Hindlimb muscle (tissue), 1 donor: Measurements from ENCODE around the gene TWF2. TPM values are rescaled to one million over a fixed set of nuclear protein-coding genes. Genes with fewer than 3 reads are reported as not detected.

Source experiments
- DNase-seq: peaks from one replicate; pipeline ENCODE4 v3.0.0-alpha.2; 2013
- polyA plus RNA-seq: library from polyadenylated mRNA; unstranded; fragments of 120-200 nt; gene quantifications from one replicate; pipeline ENCODE4 v1.2.1, GENCODE V29; 2013; ENCODE audit not compliant: insufficient read length

Gene TWF2
- polyA plus RNA-seq, 1 donor: 30.0 TPM

DNA sequence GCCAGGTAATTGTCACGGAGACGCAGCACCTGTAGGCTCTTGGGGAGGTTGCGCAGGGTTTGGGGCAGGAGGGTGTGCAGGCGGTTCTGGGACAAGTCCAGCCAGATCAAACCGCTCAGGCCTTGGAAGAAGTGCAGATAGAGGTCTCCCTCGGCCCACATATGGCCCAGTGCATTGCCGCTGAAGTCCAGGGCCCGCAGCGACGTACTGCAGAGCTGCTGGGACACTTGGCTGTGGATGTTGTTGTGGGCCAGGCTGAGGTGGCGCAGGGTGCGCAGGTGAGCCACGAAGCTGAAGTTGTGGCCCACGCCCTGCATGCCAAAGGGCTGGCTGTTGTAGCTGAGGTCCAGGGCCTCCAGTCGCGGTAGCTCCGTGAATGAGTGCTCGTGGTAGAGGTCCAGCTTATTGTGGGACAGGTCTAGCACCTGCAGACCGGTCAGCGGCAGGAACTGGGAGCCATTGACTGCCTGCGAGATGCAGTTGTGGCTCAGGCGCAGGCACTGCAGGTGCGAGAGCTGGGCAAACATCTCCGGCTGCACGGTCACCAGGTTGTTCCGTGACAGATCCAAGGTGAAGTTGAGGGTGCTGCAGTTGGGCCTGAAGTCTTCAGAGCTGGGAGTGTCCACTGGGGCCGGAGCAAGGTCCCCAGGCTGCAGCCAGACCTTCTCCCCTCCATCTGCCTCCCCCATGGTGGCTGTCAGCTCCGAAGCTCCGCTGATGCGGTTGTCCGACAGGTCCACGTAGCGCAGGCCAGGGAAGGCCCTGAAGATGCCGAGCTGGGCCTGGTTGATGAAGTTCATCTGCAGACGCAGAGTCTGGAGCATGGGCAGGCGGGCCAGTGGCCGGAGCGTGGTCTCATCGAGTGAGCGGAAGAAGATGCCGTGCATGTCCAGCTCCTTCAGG, 16.4 kb downstream of the TWF2 start:
- no peak for DNase-seq

DNA sequence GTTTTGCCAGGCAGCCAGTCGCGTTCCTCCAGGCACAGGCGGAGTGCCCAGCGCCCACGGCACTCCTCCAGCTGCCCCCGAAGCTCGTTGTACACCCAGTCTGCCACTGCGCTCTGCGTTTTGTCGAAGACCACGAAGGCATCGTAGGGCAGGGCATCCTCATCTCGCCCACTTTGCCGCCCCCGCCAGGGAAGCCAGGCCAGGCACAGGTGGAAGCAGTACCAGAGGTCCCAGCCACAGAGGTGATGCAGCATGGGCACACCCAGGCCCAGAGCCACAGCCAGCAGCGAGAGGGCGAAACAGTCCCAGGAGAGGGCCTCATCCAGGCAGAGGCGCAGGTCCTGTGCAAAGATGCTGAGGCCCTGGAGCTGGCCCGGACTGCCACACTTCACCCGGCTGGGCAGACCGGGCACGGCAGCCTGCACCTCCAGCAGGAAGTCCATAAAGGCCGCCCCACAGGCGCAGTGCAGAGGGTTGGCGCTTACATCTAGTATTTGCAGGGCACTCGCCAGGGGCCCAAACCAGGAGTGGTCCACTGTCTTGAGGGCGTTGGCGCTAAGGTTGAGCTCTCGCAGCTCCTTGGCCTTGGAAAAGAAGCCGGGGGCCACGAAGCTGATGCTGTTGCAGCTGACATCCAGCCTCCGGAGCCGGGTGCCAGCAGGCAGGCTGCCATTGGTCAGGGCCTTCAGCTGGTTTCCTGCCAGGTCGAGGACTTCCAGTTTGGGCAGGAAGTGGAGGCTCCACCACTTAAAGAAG, 17.2 kb downstream of the TWF2 start:
- DNase-seq: no peak

DNA sequence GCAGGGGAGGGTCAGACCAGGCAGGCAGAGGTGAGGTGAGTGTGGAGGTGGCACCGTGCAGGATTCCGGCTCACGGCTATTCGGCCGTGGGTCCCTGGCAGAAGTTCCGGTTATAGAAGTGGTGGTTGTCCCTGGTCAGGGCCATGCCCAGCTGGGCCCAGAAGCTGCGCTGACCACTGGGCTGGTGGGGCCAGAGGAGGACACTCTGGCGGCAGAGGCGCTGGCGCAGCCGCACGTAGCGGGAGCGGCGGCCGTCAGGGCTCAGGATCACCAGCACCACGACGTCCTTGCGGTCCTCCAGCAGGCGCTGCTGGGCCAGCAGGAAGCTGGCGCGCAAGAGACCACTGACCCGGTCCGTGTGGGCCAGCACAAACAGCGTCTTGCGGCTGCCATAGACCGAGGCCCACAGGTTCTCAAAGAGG, 17.8 kb downstream of the TWF2 start:
- DNase-seq: no peak

DNA sequence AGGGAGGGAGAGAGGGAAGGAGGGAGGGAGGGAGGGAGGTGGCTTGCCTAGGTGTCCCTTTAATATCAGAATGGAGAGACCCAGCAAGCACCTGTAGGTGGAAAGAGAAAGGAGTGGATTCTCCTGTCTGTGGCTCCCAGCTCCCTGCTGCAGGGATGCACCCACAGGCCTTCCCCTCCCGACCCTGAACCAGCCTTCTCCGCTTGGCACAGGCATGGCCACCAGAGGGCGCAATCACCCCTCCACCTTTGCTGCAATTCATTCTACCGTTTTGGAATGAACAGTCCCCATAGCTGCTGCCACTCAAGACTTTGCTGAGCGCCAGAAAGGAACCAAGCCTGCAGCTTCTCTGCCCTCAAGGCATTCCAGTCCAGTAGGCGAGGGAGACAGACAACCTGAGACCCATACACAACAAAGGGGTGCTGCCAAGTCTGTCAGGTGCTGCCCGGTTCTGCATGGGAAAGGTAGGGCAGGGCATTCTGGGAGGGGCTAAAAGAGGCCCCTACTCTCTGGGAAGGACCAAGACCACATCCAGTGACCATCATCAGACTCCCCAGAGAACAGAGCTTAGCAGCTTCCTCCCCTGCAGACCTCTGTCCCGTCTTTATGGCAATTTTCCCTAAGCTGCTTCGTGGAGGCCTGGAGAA, 18.5 kb downstream of the TWF2 start:
- DNase-seq: peak; percentile 85

DNA sequence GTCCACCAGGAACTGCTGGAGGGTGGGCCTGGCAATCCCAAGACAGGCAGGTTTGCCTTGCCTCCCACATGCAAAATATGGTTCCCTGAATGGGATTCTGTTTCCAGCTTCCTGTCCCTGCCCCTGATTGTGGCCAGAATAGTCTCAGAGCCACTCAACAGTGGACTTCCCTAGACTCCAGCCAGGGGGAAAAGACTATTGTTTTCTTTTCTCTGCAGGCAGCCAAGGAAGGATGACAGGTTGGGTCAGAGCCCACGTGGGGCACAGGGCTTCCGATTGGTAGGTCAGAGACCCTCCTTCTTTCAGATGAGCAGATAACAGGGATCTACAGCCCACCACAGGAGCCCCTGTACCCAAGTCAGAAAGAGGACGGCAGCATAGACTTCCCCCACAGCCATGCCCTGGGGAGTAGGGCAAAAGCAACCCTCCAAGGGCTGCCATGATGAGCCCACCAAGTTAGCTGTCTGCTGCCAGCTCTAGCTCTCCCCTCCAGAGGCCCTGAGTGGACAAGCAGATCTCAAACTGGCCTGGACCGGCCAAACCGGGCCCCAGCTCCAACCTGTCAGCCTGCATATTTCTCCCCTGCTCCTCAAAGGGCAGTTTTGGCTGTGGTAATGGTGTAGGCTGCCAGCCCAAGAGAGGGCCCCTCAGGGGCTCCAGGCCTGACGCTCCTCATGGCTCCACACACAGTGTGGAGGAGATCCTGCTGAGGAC, 19.9 kb downstream of the TWF2 start:
- DNase-seq: no peak

DNA sequence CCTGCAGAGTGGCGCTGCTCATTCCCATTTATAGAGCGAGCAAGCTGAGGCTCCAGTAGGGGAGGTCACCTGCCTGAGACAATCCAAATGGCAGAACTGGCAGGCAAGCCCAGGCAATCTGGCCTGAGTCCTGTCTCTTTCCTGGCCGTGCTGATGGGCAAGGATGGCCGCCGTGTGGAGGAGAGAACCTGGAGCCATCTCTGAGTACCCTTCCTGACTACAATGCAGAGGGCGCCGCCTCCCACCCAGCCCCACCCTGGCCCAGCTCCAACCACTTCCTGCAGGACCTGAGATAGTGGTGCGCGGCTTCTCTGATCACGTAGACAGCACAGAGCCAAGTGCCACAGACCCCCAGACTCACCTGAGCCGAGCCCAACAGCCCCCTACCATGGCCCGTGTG, 20.5 kb downstream of the TWF2 start:
- DNase-seq: no peak

DNA sequence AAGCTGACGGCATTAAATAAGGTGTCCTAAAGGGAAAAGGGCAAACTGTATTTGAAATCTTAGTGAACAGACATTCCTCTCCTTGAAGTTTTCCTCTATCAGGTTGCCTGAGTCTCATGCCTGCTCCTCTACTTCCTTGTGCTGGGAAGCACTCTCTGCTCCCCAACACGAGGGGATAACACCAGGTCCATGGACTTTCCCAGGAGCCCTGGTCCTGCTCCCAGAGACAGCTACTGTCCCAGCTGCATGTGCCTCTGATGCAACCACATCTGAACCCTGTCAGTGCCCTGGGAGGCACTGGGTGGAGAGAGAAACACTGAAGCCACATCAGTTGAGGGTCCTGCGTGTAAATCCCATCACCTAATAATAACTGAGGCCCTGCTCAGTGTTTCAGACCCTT, 20.9 kb downstream of the TWF2 start:
- DNase-seq: no peak

DNA sequence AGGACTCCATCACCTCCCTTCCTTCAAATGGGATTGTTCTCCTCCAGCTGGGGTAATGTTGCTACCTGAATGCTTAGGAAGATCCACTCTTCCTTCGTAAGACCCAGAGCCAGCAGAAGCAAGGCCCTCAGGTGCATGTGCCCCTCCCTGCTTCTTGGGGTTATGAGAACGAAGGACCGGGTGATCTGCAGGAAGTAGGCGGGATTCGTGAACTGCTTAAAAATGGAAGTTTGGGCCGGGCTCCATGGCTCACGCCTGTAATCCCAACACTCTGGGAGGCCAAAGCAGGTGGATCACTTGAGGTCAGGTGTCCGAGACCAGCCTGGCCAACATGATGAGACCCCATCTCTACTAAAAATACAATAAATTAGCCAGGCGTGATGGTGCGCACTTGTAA, 21.6 kb downstream of the TWF2 start:
- no peak for DNase-seq

DNA sequence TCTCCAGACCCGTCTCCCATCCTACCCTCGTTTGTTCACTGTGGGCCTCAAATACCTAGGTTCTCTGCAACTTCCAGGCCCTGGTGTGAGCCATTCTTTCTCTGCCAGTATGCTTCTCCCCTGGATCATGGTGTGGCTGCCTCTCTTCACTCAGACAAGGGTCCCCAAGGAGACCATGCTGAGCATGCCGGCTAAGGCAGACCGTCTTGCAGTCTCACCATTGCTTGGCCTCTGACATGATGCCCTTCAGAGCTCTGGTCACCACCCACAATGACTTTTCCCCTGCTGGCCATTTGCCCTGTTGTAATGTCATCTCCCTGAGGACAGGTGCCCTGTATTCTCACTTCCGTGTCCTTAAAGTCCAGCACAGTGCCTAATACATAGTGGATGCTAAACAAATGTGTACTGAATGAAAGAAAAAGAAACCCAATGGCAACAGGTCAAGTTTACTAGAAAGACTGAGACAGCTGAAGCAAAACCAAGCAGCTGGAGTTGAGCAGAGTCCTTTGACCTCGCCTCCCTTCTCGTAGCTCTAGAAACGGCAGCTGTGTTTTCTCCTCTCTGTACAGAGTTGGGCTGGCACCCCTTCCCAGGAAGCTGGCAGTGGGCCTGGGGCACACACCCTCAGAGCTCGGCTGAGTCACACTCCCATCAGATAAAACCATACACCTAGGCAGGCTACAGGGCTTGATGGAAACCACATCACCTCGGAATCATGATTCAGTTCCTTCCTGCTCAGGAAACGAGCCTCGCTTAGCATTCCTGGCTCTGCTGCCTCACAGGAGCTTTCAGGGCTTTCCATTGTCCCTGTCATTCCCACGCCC, 22.2 kb downstream of the TWF2 start:
- peak; percentile 63 for DNase-seq

DNA sequence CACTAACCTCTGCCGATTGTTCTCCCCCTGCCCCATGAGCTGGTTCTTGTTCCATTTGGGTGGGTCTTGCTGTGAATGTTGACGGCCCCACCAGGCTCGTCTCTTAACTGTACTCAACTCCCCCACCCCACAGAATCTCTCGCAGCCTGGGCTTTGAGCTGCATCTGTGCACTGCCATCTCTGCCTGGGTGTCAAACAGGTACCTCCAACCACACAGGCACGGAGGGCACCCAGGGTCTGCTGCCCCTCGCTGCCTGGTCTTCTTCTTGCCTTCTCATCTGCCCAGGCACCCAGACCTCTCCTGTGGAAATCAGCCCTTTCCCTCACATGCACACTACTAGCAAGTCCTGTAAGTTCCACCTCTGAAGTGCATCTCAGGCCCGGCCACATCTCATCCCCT, 23.6 kb downstream of the TWF2 start:
- no peak for DNase-seq

DNA sequence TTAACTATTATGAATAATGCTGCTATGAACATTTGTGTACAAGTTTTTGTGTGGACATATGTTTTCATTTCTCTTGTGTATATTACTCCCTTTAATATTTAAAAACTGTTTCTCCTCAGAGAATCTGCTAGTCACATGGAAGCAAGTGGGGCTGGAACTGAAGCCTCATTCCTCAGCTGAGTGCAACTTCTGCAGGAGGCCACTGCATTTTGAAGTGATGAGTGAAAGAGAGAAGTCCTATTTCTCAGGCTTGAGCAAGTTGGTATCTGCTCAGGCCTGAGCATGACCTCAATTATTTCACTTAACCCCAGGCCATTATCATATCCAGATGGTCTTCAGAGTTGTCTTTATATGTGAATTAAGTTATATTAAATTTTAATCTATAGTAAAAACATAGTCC, 25.1 kb downstream of the TWF2 start:
- no peak for DNase-seq

DNA sequence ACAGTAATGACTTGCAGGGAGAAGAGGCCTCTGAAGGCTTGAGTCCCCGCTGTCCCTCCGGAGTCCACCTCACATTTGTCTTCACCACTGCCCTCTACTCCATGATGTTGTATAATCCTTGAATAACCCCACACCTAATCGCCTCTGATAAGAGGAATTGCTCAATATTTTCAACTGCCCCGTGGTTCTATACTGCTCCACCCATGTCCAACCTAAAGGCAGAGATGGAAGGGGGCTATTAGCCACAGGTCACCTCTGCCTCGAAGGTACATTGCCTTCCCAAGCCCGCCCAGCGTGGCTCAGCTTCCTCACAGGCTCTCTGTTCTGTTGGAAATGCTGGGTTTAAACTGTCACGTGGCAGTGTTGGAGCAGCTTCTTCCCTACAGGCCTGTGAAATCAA, 26.0 kb downstream of the TWF2 start:
- no peak for DNase-seq

DNA sequence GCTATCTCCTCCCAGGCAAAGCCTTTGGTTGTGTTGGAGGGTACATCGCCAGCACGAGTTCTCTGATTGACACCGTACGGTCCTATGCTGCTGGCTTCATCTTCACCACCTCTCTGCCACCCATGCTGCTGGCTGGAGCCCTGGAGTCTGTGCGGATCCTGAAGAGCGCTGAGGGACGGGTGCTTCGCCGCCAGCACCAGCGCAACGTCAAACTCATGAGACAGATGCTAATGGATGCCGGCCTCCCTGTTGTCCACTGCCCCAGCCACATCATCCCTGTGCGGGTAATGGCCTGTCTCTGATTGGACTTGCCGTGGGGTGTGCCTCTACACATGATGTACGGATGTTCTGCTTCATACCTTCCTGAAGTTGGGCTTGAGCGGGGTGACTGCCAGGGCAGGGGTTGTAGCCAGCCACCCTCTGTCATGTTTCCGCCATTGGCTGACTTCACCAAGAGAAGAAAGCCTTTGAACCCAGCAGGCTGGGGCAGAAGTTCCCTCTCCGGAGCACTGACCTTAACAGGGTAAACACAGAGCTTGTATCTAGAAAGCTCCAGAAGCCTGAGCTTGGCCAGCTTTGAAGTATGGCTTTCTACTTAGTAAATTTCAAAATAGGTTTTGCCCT, 27.6 kb downstream of the TWF2 start:
- no peak for DNase-seq

DNA sequence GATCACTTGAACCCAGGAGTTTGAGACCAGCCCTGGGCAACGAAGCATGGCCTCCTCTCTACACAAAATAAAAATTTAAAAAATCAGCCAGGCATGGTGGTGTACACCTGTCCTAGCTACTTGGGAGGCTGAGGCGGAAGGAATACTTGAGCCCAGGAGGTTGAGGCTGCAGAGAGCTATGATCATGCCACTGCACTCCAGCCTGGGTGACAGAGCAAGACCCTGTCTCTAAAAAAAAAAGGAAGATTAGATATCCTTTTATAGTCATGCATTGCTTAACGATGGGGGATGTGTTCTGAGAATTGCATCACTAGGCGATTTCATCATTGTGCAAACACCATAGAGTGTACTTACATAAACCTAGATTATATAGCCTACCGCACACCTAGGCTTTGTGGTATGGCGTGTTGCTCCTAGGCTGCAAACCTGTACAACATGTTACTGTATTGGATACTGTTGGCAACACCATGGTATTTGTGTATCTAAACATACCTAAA, 28.4 kb downstream of the TWF2 start:
- DNase-seq: no peak

DNA sequence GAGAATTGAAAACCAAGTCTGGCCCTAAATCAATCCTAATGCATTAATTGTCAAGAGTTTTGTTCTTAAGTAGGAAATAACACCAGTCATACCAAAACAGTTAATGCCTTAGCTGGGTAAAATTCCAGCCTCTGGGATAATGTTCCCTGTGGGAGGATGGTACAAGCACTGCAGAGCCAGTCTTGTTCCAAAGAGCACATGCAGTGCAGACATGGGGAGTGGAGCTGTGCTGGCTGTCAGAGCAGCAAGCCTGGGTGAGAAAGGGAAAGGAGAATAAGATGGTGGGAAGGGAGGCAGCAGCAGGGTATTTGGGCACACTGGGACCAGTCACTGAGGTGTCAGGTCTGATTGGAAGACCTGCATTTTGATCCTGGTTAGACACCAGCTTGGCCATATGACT, 28.9 kb downstream of the TWF2 start:
- no peak for DNase-seq

DNA sequence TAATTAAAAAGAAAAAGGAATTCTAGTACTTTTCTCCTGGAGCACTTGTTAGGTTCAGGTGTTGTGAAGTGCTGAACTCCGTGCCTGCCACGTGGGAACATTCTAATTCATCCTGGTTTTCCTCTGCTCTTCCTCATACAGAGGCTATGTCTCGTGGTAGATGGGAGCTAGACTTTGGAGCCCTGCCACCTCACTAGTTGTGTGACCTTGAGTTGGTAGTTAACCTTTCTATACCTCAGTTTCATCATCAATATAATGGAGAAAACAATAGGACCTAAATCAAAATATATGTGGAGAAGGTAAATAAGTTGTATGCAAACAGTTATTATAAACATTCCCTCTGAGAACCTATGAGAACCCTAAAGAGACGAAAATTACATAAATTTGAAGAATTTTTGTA, 30.4 kb downstream of the TWF2 start:
- DNase-seq: no peak

DNA sequence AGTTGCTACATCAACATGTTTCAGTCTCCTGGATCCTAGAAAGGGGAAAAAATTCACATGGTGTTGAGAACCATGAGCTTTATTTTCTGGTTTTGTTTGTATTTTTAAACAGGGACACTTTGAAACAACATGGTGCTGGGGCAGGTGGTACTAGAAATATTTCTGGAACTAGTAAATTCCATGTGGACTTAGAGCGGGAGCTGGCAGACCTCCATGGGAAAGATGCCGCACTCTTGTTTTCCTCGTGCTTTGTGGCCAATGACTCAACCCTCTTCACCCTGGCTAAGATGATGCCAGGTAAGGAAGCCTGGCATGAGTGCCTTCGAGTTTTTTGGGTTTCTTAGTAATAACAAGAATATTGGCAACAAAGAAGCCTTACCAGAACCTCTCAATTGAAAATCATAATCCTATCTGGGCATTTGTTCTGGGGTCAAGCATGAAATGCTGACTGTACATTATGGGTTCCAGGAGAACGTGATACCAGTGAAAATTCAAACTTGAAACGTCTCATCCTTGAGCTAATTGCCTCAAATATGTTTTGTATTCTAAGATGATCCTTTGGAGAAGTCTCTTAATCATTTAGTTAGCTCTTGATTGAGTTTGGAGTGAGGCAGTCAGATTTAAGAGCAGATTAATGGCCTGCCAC, 33.1 kb downstream of the TWF2 start:
- no peak for DNase-seq

DNA sequence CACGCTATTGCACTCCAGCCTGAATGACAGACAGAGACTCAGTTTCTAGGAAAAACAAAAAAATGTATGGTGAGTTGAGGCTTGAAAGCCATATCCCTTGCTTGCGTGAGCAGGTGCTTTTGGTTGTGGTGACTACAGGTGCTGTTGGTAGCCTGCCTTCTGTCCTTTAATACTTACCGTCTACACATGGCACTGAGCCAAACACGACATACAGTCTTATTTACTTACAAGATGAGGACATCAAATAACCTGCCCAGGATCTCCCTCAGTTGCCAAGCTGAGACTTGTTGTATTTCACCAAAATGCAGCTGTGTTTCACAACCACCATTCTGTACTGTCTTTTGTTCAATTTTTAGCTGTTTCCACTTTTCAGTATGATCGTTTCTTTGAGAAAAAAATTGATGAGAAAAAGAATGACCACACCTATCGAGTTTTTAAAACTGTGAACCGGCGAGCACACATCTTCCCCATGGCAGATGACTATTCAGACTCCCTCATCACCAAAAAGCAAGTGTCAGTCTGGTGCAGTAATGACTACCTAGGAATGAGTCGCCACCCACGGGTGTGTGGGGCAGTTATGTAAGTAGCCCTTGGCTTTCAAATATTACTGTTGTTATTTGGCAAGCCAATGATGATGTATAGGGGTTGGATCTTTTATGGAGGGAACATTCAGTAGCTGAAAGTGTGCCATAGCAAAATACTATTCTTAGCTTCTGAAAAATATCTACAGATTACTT, 34.5 kb downstream of the TWF2 start:
- DNase-seq: no peak

DNA sequence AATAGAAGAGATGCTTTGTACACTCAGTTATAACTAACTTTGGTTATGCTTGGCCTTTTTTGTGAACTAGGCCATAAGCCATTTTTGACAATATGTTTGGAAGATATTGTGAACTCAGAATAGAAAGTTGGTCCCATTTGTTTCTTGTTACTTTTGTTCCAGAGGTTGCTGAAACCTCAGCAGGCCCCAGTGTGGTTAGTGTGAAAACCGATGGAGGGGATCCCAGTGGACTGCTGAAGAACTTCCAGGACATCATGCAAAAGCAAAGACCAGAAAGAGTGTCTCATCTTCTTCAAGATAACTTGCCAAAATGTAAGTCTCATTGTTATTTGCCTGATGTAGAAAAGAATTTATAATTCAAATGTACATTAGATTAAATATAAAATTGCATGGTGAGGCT, 35.3 kb downstream of the TWF2 start:
- DNase-seq: no peak
